ENCODE data around the gene HOXA10.

HOXA10 gene

DNA sequence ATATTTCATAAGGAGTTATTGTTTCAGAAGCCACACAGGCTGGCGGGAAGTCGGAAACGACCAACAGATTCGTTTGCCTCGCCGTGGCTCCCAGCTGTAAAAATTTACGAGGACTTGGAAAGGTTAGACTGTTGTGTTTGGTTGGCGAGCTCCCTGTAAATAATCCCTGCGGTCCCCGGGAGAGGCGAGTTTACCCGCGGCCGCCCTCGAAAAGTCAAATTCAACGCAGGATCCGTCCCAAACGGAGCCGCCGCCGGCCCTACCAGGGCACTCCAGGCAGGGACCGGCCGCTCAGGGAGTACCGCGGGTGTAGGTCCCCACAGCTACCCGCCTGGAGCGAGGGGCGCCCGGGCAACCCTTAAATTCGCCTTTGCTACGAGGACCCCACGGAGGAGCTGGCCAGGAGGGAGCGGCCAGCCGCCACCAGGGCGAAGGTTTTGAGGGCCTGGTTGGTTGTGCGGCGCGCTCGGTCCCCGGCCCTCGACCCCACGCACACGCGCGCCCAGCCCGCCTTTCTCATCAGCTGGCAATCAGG lies 8.1 kb downstream of the HOXA10 start:
- DNase-seq (ENCODE audit: low spot score): no peak

DNA sequence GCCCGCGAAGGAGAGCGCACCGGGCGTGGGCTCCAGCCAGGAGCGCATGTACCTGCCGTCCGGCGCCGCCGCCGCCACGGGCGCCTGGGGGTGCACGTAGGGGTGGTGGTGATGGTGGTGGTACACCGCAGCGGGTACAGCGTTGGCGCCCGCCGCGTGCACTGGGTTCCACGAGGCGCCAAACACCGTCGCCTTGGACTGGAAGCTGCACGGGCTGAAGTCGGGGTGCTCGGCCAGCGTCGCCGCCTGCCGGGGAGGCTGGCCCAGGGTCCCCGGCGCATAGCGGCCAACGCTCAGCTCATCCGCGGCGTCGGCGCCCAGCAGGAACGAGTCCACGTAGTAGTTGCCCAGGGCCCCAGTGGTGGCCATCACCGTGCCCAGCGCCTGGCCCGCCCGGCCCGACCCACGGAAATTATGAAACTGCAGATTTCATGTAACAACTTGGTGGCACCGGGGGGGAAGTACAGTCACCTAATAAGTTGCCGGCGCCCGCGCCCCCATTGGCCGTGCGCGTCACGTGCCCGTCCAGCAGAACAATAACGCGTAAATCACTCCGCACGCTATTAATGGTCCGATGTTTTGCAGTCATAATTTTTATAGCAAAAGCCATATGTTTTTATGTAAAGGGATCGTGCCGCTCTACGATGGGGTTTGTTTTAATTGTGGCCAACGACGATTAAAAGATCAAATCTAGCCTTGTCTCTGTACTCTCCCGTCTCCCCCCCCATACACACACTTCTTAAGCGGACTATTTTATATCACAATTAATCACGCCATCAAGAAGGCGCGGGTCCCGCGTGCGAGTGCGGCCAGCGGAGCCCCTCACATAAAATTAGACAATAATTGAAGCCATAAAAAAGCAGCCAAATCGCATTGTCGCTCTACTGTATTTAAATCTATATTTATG lies 8.8 kb downstream of the HOXA10 start, which contains the start of gene HOXA9:
Gene HOXA9 (minus strand): TSS at position 449 of the 907 bp plus-strand sequence. CDS start 80 bp downstream, at position 369.
- peak; percentile 93 for DNase-seq (ENCODE audit: low spot score)

DNA sequence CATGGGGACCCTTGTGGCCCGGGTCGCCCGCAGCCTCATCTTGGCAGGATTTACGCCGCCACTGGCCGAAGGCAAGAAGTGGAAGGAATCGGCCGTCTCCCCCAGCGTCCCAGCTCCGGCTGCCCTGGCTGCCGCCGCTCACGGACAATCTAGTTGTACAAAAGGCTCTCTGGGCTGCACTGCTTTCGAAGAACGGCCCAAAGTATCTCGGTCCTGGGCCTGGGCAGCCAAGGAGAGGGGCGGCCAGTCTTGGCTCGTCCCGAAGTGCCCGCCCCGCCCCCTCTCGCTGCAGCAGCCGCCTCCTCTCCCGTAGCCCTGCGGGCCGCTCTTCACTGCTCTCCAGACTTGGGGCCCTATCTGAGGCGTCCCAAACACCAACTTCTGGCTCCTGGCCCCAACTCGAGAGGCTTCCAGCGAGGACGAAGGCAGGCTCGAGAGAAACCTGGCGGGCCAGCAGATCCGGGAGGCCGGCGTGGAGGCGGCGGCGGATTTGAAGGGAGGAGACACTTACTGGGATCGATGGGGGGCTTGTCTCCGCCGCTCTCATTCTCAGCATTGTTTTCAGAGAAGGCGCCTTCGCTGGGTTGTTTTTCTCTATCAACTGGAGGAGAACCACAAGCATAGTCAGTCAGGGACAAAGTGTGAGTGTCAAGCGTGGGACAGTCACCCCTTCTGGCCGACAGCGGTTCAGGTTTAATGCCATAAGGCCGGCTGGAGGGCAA lies 9.6 kb downstream of the HOXA10 start:
- peak; percentile 48 for DNase-seq (ENCODE audit: low spot score)

DNA sequence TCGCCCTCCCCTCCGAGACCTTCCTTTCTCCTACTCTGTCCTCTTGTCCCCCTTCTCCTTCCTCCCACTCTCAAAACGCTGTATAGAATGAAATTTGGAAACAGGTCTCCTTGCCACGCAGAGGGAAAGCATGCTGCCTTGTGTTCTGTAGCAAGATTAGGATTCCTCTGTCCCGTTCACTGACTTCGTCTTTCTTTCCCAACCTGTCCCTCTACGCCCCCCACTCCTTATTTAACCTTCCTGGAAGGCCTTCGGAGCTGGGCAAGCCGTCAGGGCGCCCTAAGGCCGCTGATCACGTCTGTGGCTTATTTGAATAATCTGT lies 10.1 kb downstream of the HOXA10 start:
- DNase-seq (ENCODE audit: low spot score): no peak

DNA sequence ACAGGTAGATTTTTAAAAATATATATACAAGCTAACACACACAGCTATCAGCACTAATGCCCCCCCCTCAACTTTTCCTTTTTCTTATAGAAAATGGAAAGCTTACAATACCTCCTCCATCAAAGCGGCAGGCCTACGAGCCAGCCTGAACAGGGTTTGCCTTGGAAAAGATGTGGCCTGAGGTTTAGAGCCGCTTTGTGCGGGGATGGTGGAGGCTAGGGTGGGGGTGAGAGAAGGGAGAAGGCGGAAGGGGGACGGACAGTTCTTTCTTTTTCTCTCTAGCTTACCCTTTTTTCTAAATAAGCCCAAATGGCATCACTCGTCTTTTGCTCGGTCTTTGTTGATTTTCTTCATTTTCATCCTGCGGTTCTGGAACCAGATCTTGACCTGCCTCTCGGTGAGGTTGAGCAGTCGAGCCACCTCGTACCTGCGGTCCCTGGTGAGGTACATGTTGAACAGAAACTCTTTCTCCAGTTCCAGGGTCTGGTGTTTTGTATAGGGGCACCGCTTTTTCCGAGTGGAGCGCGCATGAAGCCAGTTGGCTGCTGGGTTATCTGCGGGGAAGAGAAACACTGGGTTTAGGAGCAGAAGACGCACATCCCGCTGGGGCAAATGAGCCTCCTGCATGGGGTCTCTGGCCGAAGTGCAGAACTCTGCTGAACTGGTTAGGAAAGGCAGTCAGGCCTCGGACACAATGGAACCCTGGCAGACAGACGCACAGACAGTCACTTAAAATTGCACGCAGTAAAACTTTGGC lies 10.7 kb downstream of the HOXA10 start:
- DNase-seq (ENCODE audit: low spot score): no peak

DNA sequence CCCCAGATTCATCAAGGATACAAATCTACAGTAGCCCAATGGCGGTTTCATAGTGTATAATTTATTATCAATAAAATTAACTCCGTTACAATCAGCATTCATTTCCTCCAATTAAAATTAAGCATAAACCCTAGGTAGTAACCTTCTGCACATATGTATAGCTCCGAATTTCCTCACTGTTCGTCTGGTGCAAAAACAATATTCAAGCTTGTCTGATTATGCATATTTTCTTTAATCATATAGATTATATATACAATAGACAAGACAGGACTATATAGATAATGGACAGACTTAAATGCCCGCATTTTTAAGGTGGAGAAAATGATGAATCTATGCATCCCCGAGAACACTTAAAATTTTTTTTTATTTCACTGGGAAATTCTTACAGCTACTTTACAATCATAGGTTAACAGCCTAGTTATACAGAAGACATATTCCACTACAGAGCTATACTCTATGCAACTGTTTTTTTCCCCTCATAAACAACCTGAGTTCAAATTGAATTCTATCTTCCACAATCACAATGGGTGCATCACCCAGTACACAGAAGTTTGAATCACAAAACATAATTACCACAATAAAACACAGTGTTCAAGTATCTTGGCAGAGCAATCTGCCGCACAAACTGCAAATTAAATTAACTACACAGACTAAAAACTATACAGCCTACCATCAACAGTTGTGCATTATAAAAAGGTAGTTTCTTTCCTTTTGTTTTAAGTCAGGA lies 11.4 kb downstream of the HOXA10 start:
- no peak for DNase-seq (ENCODE audit: low spot score)

DNA sequence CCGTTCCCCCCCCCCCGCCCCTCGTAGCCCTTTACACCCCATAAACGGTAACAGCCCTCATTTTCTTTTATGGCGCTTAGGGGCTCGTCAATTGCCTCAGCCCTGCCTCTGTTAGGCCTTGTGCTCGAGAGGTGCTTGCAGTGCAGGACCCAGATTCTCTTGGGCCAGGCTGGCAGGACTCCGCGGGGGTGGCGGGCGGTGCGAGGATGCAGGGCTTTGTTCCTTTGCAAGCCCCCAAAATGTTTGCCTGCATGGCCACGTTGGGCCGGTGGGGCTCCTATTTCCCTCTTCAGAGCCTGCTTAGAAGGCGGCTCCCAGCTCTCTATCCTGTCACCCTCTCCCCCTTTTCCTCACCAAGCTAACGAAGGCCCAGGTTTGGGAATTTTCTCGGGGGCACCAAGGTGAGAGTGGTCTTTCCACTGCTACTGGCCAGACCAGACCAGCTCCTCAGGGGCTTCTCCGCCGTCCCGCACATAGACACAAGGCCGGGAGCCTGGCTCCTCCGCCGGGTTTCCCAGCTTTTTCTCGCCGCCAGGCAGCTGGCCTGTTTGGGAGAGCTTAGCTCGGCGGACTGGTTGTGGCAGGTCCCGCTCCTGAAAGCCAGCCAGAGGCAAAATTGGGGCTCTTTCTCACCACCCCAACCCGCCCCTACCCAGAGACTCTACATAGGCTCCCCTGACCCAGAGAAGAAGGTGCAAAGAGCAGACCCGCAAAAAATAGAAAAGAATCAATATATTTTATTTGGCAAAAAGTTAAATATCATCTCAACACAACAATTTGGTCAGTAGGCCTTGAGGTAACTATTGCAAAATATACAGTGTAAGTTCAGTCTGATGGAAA lies 12.2 kb downstream of the HOXA10 start:
- DNase-seq (ENCODE audit: low spot score): no peak

DNA sequence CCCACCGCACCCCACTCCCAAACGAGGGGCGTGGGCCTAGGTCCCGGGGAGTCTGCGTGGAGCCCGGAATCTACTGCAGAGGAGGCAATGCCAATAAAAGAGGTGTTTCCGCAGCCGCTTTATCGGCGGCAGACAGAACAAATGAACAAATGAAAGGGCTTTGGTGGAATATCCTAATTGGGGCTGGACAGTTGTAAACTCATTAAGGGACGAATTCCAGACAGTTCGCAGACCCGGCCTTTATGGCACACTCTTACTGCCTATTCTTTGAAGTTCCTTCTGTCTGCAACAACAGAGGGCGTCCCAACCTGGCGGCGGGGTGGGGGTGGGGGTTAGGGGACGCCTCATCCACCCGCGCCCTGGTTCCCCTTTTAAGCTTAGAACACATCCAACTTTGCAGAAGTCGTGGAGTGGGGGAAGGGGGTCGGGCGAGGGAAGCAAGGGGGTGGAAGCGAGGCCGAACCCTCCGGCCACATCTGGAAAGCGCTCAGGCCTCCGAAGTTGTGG lies 12.9 kb downstream of the HOXA10 start:
- no peak for DNase-seq (ENCODE audit: low spot score)

DNA sequence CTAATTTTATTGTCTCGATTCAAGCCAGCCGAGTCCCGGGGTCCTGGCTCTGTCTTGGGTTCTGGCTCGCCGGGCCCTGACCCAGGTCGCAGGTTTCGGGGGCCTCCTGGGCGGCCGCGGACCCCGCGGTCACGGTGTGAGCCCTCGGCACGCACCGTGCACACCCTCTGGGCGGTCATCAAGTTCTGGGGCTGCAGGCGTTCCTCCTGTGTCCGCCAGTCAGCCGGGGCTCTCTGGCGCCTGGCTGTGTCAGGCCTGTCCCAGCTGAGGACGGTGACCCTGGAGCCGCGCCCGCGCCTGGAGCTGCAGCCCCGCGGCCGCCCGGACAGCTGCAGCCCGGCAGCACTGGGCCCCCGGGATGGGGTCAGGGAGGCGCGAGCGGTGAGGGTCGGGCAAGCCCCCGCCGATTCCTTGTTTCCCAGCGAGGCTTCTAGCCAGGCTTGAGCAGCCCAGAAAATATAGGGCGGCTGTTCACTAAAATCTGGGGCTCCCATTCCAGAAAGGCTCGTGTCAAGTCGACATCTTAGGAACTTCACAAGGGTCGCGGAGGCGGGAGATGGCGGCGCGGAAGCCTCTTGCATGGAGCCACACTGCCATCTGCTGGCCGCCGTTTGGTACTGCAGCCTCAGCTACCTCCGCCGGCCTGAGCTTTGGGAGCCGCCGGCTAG lies 13.4 kb downstream of the HOXA10 start:
- DNase-seq (ENCODE audit: low spot score): peak; percentile 90

DNA sequence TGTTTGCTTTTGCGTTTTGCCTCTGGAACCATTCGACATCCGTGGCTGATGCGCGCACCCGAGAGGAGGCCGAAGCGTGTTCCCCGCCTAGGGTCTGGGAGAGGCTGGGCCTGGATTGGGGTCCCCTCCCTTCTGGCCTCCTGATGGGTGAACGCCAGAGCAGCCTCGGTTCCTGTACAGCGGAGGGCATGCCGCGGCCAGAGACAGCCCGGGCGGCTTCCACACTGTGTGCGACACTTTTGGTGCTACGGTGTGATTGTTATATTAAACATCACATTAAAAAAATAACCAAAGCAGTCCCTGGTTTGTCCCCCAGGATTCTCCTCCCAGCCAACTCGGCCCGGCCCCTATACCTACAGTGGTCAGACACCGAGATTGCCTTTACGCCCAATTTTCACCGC lies 14.0 kb downstream of the HOXA10 start:
- peak; percentile 35 for DNase-seq (ENCODE audit: low spot score)

DNA sequence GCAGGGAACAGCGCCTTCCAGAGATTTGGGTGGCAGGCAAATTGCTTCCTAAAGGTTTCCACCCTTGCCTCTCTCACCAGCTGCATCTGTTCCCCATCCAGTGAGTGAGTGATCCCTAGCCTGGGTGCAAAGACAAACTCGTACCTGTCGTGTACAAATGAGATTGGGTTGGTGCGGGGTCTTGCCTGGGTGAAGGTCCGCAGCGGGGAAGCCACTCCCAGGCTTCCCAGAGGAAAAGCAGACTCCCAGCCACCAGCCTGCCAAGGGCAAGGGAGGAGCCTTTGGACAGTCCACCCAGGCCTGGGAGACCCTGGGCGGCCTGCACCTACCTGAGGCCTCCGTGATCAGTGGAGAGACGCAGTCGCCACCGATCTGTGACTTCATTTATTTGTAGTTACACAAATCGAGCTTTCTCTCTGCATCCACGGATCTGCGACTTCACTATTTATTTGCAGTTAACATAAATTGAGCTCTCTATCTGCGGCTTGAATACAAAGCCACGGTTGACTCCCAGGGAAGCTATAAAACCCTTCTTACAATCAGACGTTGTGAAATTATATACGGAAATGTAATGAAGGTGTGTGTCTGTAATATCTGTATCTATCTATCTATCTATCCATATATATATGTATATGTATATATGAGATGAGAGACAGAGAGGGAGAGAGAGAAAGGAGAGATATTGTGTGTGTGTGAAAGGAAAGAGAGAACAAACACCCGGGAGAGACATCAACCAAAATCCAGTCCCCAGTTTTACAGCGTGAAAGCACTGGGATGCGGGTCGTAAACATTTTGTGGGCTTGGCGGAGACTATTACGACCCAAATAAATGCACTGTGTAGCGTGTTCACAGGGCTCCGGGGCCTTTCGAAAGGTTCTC lies 14.6 kb downstream of the HOXA10 start:
- DNase-seq (ENCODE audit: low spot score): peak; percentile 54

DNA sequence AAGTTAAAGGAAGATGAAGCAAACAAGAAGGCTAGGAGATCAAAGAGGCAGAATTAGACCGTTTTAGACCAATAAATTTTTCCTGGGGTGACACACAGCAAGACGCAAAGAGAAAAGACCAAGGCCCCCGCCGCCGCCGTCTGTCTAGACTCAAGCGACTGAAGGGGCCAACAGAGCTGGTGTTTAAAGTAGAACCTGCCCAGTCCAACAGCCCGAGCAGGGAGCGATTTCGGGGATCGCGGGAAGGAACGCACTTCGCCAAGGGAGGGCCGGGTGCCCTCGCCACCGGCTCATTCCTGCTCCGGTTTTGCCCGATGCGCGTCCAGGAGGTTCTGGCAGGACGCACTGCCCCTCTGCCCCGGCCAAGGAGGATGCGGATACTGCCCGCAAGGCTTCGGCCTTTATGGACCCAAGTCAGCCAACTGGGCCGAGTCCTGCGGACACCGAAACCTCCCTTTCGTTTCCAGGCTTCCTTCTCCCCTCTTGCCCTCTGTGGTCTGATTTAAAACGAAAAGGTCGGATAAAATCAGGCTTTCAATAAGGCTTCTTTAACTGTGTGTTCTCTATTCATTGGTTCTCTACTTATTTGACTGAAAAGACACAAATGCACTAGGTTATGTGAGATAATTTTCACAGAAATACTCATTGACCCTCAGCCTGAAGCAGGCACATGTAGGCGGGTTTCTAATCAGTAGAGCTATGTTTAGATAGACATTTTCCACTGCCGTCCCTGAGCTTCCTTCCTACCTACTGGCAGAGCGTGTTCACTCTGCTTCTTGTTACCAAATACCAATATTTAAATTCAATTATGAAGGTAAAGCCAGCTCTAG lies 15.5 kb downstream of the HOXA10 start:
- DNase-seq (ENCODE audit: low spot score): peak; percentile 34

DNA sequence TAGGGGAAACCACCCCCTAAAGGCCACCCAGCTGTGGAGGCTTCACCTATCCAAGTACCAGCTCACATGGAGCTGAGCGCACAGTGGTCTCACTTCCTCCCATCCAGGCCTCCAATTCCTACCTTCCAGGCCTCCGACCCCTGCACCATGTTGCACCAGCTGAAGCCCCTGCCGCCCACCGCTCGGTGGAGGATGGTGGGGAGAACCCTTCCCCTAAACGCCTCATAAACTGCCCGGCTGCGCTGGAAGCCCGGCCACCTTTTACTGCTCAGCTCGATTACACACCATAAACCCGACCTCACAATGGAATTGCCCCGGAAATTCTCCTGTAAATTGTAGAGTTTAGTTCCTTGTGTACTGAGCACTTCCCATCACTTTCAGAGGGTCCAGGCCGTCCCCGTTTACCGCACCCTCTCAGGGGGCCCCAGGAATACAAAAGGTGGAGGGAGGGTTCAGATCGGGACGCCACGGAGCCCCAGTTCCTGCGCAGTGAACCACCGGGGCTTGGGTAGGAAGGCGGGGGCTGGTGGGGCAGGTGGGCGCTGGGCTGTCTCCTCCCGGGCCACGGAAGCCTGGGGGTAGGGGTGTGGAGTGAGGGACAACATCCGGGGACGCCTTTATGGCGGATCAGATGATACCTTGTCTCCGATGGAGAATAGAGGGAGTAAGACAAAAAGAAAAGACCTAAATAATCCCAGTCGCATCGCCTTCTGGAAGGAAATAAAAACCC lies 16.3 kb downstream of the HOXA10 start:
- peak; percentile 43 for DNase-seq (ENCODE audit: low spot score)

DNA sequence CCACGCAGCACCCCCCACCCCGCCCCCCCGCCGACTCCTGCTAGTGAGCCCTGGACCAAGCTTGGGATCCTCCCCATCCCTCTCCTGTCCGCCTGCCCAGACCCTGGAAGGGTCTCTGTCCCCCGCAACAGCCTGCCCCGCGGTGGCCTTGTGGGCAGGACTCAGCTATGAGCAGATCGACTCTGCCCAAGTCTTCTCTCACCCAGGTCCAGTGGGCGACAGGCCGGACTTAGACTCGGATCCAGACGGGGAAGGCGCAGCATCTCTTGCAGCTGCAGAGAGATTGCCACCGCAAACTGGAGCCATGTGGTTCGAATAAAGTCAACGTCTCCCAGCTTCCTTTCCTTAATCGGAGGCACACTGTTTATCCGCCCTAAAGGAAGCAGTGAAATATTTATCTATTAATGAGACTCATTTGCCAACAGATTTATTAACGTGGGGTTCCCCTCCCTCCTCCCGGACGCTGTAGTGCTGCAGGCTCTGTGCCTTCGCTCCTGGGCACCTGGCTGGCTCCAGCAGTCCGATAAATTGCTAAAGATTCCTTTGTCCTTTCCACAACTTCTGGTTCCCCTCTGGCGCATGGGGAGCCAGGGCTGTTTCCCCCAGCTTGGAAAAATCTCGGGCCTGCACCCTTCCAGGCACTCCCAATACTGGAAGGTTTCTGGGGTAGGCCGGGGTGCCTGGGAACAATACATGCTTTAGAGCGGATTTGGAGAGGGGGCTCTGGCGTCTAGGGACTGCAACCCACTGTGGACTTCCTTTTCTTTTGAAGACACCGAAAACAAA lies 17.0 kb downstream of the HOXA10 start:
- DNase-seq (ENCODE audit: low spot score): peak; percentile 31

DNA sequence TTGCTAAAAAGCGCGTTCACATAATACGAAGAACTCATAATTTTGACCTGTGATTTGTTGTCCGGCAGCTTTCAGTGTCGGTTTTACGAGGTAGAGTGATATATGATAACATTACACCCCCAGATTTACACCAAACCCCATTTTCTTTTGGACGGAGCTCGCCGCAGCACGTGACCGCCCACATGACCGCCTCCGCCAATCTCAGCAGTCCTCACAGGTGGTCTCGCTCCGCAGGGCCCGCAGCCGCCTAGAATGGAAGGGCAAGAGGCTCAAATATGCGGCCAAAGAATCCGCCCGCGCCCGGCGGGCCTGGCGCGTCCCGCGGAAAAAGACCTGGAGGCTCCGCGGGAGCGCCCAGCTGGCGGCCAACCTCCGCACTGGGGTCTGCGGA lies 17.6 kb downstream of the HOXA10 start, which contains the start of gene HOXA7:
Gene HOXA7 (minus strand): TSS at position 168 of the 391 bp plus-strand sequence. CDS start 130 bp downstream, at position 38.
- DNase-seq (ENCODE audit: low spot score): peak; percentile 81

DNA sequence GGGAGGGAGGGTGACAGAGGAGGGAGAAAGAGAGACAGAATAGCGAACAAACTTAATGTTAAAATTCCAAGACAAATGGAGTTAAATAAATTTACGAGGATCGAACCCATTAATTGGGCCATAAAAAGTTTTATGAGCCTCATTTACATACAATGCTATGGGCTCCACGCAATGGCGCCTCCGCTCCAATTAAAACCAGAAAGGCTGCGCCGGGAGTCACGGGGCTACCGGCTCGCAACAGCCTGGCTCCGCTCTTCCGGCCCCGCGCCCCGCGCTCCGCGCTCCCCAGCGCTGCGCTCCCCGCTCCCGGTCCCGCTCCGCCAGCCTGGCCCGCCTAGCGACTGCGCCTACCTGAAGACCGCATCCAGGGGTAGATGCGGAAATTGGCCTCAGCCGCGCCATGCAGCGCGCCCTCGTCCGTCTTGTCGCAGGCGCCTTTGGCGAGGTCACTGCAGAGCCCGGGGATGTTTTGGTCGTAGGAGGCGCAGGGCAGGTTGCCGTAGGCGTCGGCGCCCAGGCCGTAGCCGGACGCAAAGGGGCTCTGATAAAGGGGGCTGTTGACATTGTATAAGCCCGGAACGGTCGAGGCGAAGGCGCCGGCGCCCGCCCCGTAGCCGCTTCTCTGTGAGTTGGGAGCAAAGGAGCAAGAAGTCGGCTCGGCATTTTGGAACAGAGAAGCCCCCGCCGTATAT lies 18.2 kb downstream of the HOXA10 start:
- no peak for DNase-seq (ENCODE audit: low spot score)

All from kidney tubule cell (primary cell).